Ascending aorta (tissue), 2 donors: Measurements from ENCODE around the gene DPYSL3. TPM values are rescaled to one million over a fixed set of nuclear protein-coding genes. Genes with fewer than 3 reads are reported as not detected.

Source experiments
- DNase-seq, 2 donors: peaks; one replicate each; pipeline ENCODE4 v3.0.0-alpha.2; 2019; ENCODE audit warnings: low spot score in 2 of 2
- H3K27ac ChIP-seq, 2 donors: fragments of 200-600 bp; sonication (generic); one replicate each; pipeline ENCODE4 v1.5.1; 2016 to 2017; ENCODE audit warnings: mild to moderate bottlenecking in 1 of 2
- H3K27me3 ChIP-seq: fragments of 200-600 bp; sonication (generic); one replicate; pipeline ENCODE4 v1.5.1; 2017
- H3K36me3 ChIP-seq, 2 donors: fragments of 200-600 bp; sonication (generic); one replicate each; pipeline ENCODE4 v1.5.1; 2016
- H3K4me1 ChIP-seq, 2 donors: fragments of 200-600 bp; sonication (generic); one replicate each; pipeline ENCODE4 v1.5.1; 2016 to 2017; ENCODE audit warnings: mild to moderate bottlenecking in 1 of 2
- H3K4me3 ChIP-seq, 2 donors: fragments of 200-600 bp; sonication (generic); one replicate each; pipeline ENCODE4 v1.5.1; 2016 to 2017; ENCODE audit warnings: mild to moderate bottlenecking in 1 of 2
- H3K9me3 ChIP-seq, 2 donors: fragments of 200-600 bp; sonication (generic); one replicate each; pipeline ENCODE4 v1.5.1; 2016
- CTCF ChIP-seq, 3 experiments: fragments of 200-600 bp in 2 of 3; fragments of 450-650 bp in 1 of 3; sonication (generic) in 2 of 3; IDR thresholded peaks; one replicate each; pipeline ENCODE4 v1.5.1; 2016 to 2019; ENCODE audit warnings: antibody characterized with exemption in 3 of 3, mild to moderate bottlenecking in 1 of 3, moderate library complexity in 1 of 3
- intact Hi-C: fragments of 100-400 bp; cut with DNase I; formaldehyde crosslinking; loops from one replicate; pipeline ENCODE4 v1.15.1; 2023
- total RNA-seq: library from RNA; depleted of rRNA; stranded (reverse); fragments of >200 nt; gene quantifications from one replicate; pipeline ENCODE4 v1.1.0, GENCODE V29; 2016

DPYSL3 gene
- total RNA-seq, 1 donor from 2014 or later, result 110 TPM

- H3K36me3 ChIP-seq, result peaks cover 58 to 65% of the 10 kb centered on the region in 2 donors
- no peak for DNase-seq
Observed at GRCh38 chr5:147400126-147400809, 109.6 kb downstream of the DPYSL3 start.

GRCh38 chr5:147398860-147399259 lies 111.0 kb downstream of the DPYSL3 start:
- peaks cover 4 to 13% of the 10 kb centered on the region in 2 donors for H3K4me1 ChIP-seq
- H3K9me3 ChIP-seq, result no peaks in the 10 kb centered on the region
- no peaks in the 10 kb centered on the region for H3K27me3 ChIP-seq
- peaks cover 72 to 74% of the 10 kb centered on the region in 2 donors for H3K36me3 ChIP-seq
- no peak overlapping the region for H3K4me3 ChIP-seq
- no peak for TF ChIP-seq CTCF (IDR thresholded peaks at IDR 0.05)
- intact Hi-C loops, result no loop called here
- H3K27ac ChIP-seq, result no peak overlapping the region
- DNase-seq, result no peak

More at GRCh38 chr5:147400126-147400809, 109.6 kb downstream of the DPYSL3 start:
- H3K27me3 ChIP-seq, result no peaks in the 10 kb centered on the region
- H3K9me3 ChIP-seq, result no peaks in the 10 kb centered on the region
- intact Hi-C loops, result loop anchor here (5.0 kb wide), 3 partner anchors 107 to 177 kb away; no protein-coding TSS in a partner anchor
- no peak for TF ChIP-seq CTCF (IDR thresholded peaks at IDR 0.05)
- no peak overlapping the region for H3K4me3 ChIP-seq
- H3K27ac ChIP-seq, result peak overlapping the region; percentile 44 to 94
- H3K4me1 ChIP-seq, result peaks cover 14 to 23% of the 10 kb centered on the region in 2 donors

GRCh38 chr5:147397616-147398015 lies 112.3 kb downstream of the DPYSL3 start:
- H3K4me3 ChIP-seq, result no peak overlapping the region
- peaks cover 83 to 87% of the 10 kb centered on the region in 2 donors for H3K36me3 ChIP-seq
- no peak for DNase-seq
- peaks cover under 1 to 1% of the 10 kb centered on the region in 2 donors for H3K4me1 ChIP-seq
- intact Hi-C loops, result no loop called here
- no peaks in the 10 kb centered on the region for H3K27me3 ChIP-seq
- no peaks in the 10 kb centered on the region for H3K9me3 ChIP-seq
- H3K27ac ChIP-seq, result peak overlapping the region in 1 of 2 donors; percentile 9
- TF ChIP-seq CTCF (IDR thresholded peaks at IDR 0.05), result no peak

- TF ChIP-seq CTCF (IDR thresholded peaks at IDR 0.05), result no peak
- Histone ChIP-seq H3K9me3 (no peaks in the 10 kb centered on the region), H3K36me3 (peaks cover 80% of the 10 kb centered on the region in 2 donors), H3K27me3 (no peaks in the 10 kb centered on the region), H3K27ac (peak overlapping the region; percentile 29 to 37), H3K4me1 (no peaks in the 10 kb centered on the region), H3K4me3 (no peak overlapping the region)
- intact Hi-C loops, result no loop called here
- DNase-seq, result peak in 1 of 2 donors; percentile 72
Observed at GRCh38 chr5:147396070-147396823, 113.6 kb downstream of the DPYSL3 start.

GRCh38 chr5:147393874-147394672 lies 115.8 kb downstream of the DPYSL3 start:
- Histone ChIP-seq H3K36me3 (peaks cover 59 to 61% of the 10 kb centered on the region in 2 donors), H3K27me3 (no peaks in the 10 kb centered on the region), H3K9me3 (no peaks in the 10 kb centered on the region), H3K4me3 (no peak overlapping the region), H3K4me1 (no peaks in the 10 kb centered on the region), H3K27ac (peak overlapping the region in 1 of 2 donors; percentile 30)
- intact Hi-C loops, result loop anchor here (5.0 kb wide), 1 partner anchor 168 kb away; no protein-coding TSS in a partner anchor
- no peak for DNase-seq
- TF ChIP-seq CTCF (IDR thresholded peaks at IDR 0.05), result peak in 2 of 3 experiments; percentile 30 to 50
